ENCODE measurements around the gene DERL3.

The DERL3 gene

GRCh38 chr22:23800297-23801237 is 38.2 kb downstream of the DERL3 start:
- no peak for DNase-seq

- DNase-seq = no peak
These were observed 42.3 kb downstream of the DERL3 start for GRCh38 chr22:23796461-23796860.

GRCh38 chr22:23793326-23793725 is 45.5 kb downstream of the DERL3 start:
- no peak for DNase-seq

- no peak for DNase-seq
These were observed 46.8 kb downstream of the DERL3 start for GRCh38 chr22:23791738-23792645.

- no peak for DNase-seq
These were observed 47.7 kb downstream of the DERL3 start for GRCh38 chr22:23790819-23791737.

- DNase-seq = no peak
These were observed 49.2 kb downstream of the DERL3 start for GRCh38 chr22:23789638-23790037.

- DNase-seq = no peak
These were observed 49.7 kb downstream of the DERL3 start for GRCh38 chr22:23789121-23789520.

- DNase-seq = no peak
These were observed 50.9 kb downstream of the DERL3 start for GRCh38 chr22:23787910-23788309.

GRCh38 chr22:23787600-23787896 is 51.3 kb downstream of the DERL3 start:
- DNase-seq = no peak

GRCh38 chr22:23786752-23787599 is 51.8 kb downstream of the DERL3 start, which contains the start of gene SMARCB1:
SMARCB1 (plus strand) TSS chr22:23786966; CDS start chr22:23787170, 204 bp downstream.
- DNase-seq = peak; percentile 79 to 93

GRCh38 chr22:23786261-23786710 is 52.5 kb downstream of the DERL3 start:
- no peak for DNase-seq

Data from NCI-H446 (cell line).